Natural killer cell (primary cell): ENCODE measurements around the gene SAMD4A. TPM values are rescaled to one million over a fixed set of nuclear protein-coding genes. Genes with fewer than 3 reads are reported as not detected.

Experiments
- ATAC-seq, 3 donors: fragments of 150-1000 bp in 2 of 3; fragments of 200-7000 bp in 1 of 3; cut with Tn5 transposase; 1 replicate in 1 of 3; 2 replicates in 2 of 3; pipeline ENCODE4 v1.10.0; 2021; ENCODE audit warnings: mild to moderate bottlenecking in 2 of 3, moderate library complexity in 2 of 3
- DNase-seq, 2 donors: peaks; one replicate each; pipeline versions ENCODE4 v3.0.0 to v3.0.0-alpha.2; 2013 to 2021; ENCODE audit warnings: mixed read lengths in 1 of 2
- H3K27ac ChIP-seq: one replicate; pipeline ENCODE4 v1.5.1; 2013; ENCODE audit warnings: mild to moderate bottlenecking, low read length
- H3K27me3 ChIP-seq: one replicate; pipeline ENCODE4 v1.6.1; 2013; ENCODE audit warnings: low read length; ENCODE audit not compliant: control insufficient read depth, insufficient read depth
- H3K36me3 ChIP-seq: one replicate; pipeline ENCODE4 v1.6.1; 2013; ENCODE audit warnings: low read length; ENCODE audit not compliant: control insufficient read depth, insufficient read depth
- H3K4me1 ChIP-seq: one replicate; pipeline ENCODE4 v1.6.1; 2013; ENCODE audit warnings: low read length; ENCODE audit not compliant: control insufficient read depth, insufficient read depth
- H3K4me3 ChIP-seq: one replicate; pipeline ENCODE4 v1.5.1; 2013; ENCODE audit warnings: low read length
- H3K9me3 ChIP-seq: one replicate; pipeline ENCODE4 v1.6.1; 2013; ENCODE audit warnings: low read length; ENCODE audit not compliant: control insufficient read depth, insufficient read depth
- H3K27ac Mint-ChIP-seq, 2 donors: one replicate each; pipeline ENCODE4 v1.8.0; 2022; ENCODE audit warnings: mild to moderate bottlenecking in 2 of 2, mixed read lengths in 2 of 2, moderate library complexity in 1 of 2
- H3K27me3 Mint-ChIP-seq, 2 donors: one replicate each; pipeline ENCODE4 v1.8.0; 2022; ENCODE audit warnings: low read depth in 2 of 2, mixed read lengths in 2 of 2
- H3K36me3 Mint-ChIP-seq: one replicate; pipeline ENCODE4 v1.8.0; 2022; ENCODE audit warnings: mixed read lengths
- H3K4me1 Mint-ChIP-seq, 2 donors: one replicate each; pipeline ENCODE4 v1.8.0; 2022; ENCODE audit warnings: mixed read lengths in 2 of 2
- H3K4me3 Mint-ChIP-seq: one replicate; pipeline ENCODE4 v1.8.0; 2022; ENCODE audit warnings: mild to moderate bottlenecking, moderate library complexity, mixed read lengths
- H3K9me3 Mint-ChIP-seq, 2 donors: one replicate each; pipeline ENCODE4 v1.8.0; 2022; ENCODE audit warnings: mixed read lengths in 2 of 2
- CTCF ChIP-seq: fragments of 200-600 bp; IDR thresholded peaks from one replicate; pipeline ENCODE4 v1.8.0; 2022; ENCODE audit warnings: antibody characterized with exemption
- WGBS: methylation state at CpG from one replicate; pipeline ENCODE4 v1.1.7; 2013; ENCODE audit warnings: missing lambda C conversion rate; ENCODE audit not compliant: insufficient coverage; 5-methylcytosine and 5-hydroxymethylcytosine counted together
- intact Hi-C: fragments of 100-400 bp; cut with micrococcal nuclease; formaldehyde crosslinking; loops from one replicate; pipeline ENCODE4 v1.14.2; 2022
- total RNA-seq, 4 donors: library from RNA; stranded (reverse); fragments of 120-200 nt in 1 of 4; gene quantifications; one replicate each; pipeline versions ENCODE4 v1.2.3 to v1.2.4, GENCODE V29; 2013 to 2022

SAMD4A gene
- total RNA-seq, 3 donors from 2014 or later (not counting 1 experiment from before 2014, with no cell fraction given), result 0.70 to 1.6 (median 1.4) TPM

- no peaks in the 10 kb centered on the region for H3K36me3 ChIP-seq
- peaks cover 11% of the 10 kb centered on the region for H3K4me1 ChIP-seq
- H3K27me3 Mint-ChIP-seq, result peaks cover 13 to 16% of the 10 kb centered on the region in 2 donors
- no peak overlapping the region for H3K27ac ChIP-seq
- H3K9me3 ChIP-seq, result no peaks in the 10 kb centered on the region
- no peak overlapping the region for H3K27ac Mint-ChIP-seq
- intact Hi-C loops, result no loop called here
- peaks cover 3% of the 10 kb centered on the region for H3K27me3 ChIP-seq
- H3K9me3 Mint-ChIP-seq, result no peaks in the 10 kb centered on the region
- H3K4me1 Mint-ChIP-seq, result no peaks in the 10 kb centered on the region
- TF ChIP-seq CTCF, result no peak
- no peak overlapping the region for H3K4me3 Mint-ChIP-seq
- H3K36me3 Mint-ChIP-seq, result no peaks in the 10 kb centered on the region
- H3K4me3 ChIP-seq, result no peak overlapping the region
- ATAC-seq (no peak), DNase-seq (no peak)
Measured at GRCh38 chr14:54709867-54710266, 142.9 kb downstream of the SAMD4A start.

DNA sequence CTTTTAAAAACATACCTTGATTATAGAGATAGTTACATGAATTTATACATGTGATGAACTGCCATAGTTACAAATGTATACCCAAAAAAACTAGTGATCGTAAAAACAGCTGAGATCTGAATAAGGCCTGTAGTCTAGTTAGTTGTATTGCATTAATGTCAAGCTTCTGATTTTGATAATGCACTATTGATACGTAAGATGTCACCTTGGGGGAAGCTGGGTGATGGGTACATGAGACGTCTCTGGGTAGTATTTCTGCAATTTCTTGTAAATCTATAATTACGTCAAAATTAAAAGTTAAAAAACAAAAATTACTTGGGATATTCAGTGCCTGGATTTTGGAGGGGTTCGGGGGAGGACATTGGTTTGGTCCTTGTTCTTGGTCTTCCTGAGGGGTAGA is 144.4 kb downstream of the SAMD4A start:
- Mint-ChIP-seq H3K36me3 (no peaks in the 10 kb centered on the region), H3K27me3 (peaks cover 14 to 21% of the 10 kb centered on the region in 2 donors), H3K4me1 (no peaks in the 10 kb centered on the region), H3K9me3 (no peaks in the 10 kb centered on the region), H3K27ac (no peak overlapping the region), H3K4me3 (no peak overlapping the region)
- ATAC-seq, result no peak
- Histone ChIP-seq H3K9me3 (no peaks in the 10 kb centered on the region), H3K27ac (no peak overlapping the region), H3K27me3 (peaks cover 3% of the 10 kb centered on the region), H3K36me3 (no peaks in the 10 kb centered on the region), H3K4me1 (peaks cover 11% of the 10 kb centered on the region), H3K4me3 (no peak overlapping the region)
- no peak for DNase-seq
- TF ChIP-seq CTCF, result no peak
- intact Hi-C loops, result no loop called here
- 91% methylated on average over 5 of the region's 5 CpGs for WGBS

DNA sequence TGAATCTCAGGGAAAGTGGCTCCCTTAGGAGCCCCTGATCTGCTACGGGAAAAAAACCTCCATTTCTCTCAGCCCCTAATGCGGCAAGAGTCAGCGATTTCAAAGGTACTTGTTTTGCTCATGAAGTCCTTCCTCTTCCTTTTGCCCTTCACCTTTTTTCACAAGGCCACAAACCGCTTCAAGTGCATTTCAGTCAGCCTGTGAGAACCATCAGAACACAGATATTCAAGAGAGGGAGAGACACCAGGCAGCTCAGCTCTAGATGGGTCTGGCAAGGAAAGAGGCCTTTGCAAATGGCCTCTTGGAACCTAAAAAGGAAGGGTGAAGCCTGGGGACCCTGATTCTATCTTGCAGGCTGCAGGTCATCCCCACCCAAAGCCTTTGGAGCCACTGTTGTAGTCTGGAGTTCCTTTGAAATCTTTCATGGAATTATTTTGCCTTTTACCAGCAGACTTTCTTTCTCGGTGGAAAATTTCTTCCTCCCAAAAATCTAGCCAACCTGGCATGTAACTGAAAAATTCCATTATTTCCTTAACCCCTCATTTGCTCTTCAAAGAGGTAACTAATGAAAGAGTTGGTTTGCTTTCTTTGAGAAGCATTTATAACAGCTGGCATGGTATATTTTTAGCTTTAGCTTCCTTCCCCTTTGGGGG is 145.0 kb downstream of the SAMD4A start:
- no peak overlapping the region for H3K4me3 Mint-ChIP-seq
- Histone ChIP-seq H3K36me3 (no peaks in the 10 kb centered on the region), H3K9me3 (no peaks in the 10 kb centered on the region), H3K27me3 (peaks cover 3% of the 10 kb centered on the region), H3K4me3 (no peak overlapping the region), H3K4me1 (peaks cover 11% of the 10 kb centered on the region), H3K27ac (no peak overlapping the region)
- H3K27me3 Mint-ChIP-seq, result peaks cover 18 to 20% of the 10 kb centered on the region in 2 donors
- H3K36me3 Mint-ChIP-seq, result no peaks in the 10 kb centered on the region
- no peak overlapping the region for H3K27ac Mint-ChIP-seq
- 13% methylated on average over 4 of the region's 5 CpGs for WGBS
- peak in 1 of 2 donors; percentile 16 for DNase-seq
- ATAC-seq, result no peak
- no peak for TF ChIP-seq CTCF
- intact Hi-C loops, result no loop called here
- H3K4me1 Mint-ChIP-seq, result no peaks in the 10 kb centered on the region
- no peaks in the 10 kb centered on the region for H3K9me3 Mint-ChIP-seq
